DND-41 (cell line): ENCODE data around the gene CFAP65.

ENCODE experiments used
- EZH2 ChIP-seq: IDR thresholded peaks from 3 replicates; pipeline ENCODE4 v1.6.1; 2012; ENCODE audit warnings: borderline replicate concordance, low read depth, mild to moderate bottlenecking, moderate library complexity, low read length, inconsistent platforms; ENCODE audit not compliant: severe bottlenecking
- TF ChIP-seq, protein P1 (sequence below): IDR thresholded peaks from 2 replicates; pipeline ENCODE4 v1.5.1; 2012; ENCODE audit warnings: borderline replicate concordance, low read length, moderate library complexity, mild to moderate bottlenecking; ENCODE audit not compliant: poor library complexity, severe bottlenecking; ENCODE audit errors: extremely low read depth

- no peak for TF ChIP-seq EZH2
- TF ChIP-seq, protein P1, sequence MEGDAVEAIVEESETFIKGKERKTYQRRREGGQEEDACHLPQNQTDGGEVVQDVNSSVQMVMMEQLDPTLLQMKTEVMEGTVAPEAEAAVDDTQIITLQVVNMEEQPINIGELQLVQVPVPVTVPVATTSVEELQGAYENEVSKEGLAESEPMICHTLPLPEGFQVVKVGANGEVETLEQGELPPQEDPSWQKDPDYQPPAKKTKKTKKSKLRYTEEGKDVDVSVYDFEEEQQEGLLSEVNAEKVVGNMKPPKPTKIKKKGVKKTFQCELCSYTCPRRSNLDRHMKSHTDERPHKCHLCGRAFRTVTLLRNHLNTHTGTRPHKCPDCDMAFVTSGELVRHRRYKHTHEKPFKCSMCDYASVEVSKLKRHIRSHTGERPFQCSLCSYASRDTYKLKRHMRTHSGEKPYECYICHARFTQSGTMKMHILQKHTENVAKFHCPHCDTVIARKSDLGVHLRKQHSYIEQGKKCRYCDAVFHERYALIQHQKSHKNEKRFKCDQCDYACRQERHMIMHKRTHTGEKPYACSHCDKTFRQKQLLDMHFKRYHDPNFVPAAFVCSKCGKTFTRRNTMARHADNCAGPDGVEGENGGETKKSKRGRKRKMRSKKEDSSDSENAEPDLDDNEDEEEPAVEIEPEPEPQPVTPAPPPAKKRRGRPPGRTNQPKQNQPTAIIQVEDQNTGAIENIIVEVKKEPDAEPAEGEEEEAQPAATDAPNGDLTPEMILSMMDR, result no peak
These were observed 48.0 kb upstream of the CFAP65 start for GRCh38 chr2:219089330-219089729.
